Gastrocnemius medialis (tissue), 4 donors: ENCODE results near the gene REC8. TPM values are rescaled to one million over a fixed set of nuclear protein-coding genes. Genes with fewer than 3 reads are reported as not detected.
A peak's percentile ranks its signal among the peaks of the same experiment; 100 is the strongest.

Experiments used
- ATAC-seq, 2 donors: fragments of 150-250 bp; one replicate each; pipeline ENCODE4 v1.9.1; 2016
- DNase-seq, 2 donors: peaks; one replicate each; pipeline ENCODE4 v3.0.0-alpha.2; 2019
- H3K27ac ChIP-seq, 4 donors: fragments of 200-600 bp; sonication (generic); 1 replicate in 1 of 4; 2 replicates in 3 of 4; pipeline ENCODE4 v1.5.1; 2016 to 2018; ENCODE audit warnings: mild to moderate bottlenecking in 2 of 4, moderate library complexity in 1 of 4
- H3K27me3 ChIP-seq, 3 donors: fragments of 200-600 bp; sonication (generic) in 2 of 3; 1 replicate in 1 of 3; 2 replicates in 2 of 3; pipeline versions ENCODE4 v1.5.1 to v1.6.0; 2016 to 2019; ENCODE audit warnings: mild to moderate bottlenecking in 1 of 3, moderate library complexity in 1 of 3
- H3K36me3 ChIP-seq, 2 donors: fragments of 200-600 bp; sonication (generic) in 1 of 2; one replicate each; pipeline ENCODE4 v1.5.1; 2017 to 2018
- H3K4me1 ChIP-seq, 2 donors: fragments of 200-600 bp; sonication (generic) in 1 of 2; one replicate each; pipeline ENCODE4 v1.5.1; 2016 to 2017; ENCODE audit warnings: mild to moderate bottlenecking in 2 of 2
- H3K4me3 ChIP-seq, 4 donors: fragments of 200-600 bp; sonication (generic) in 3 of 4; 1 replicate in 1 of 4; 2 replicates in 3 of 4; pipeline ENCODE4 v1.5.1; 2016 to 2019; ENCODE audit warnings: mild to moderate bottlenecking in 2 of 4
- H3K9me3 ChIP-seq, 3 donors: fragments of 200-600 bp; sonication (generic) in 2 of 3; 1 replicate in 1 of 3; 2 replicates in 2 of 3; pipeline ENCODE4 v1.5.1; 2016 to 2019
- CTCF ChIP-seq, 5 experiments: fragments of 450-650 bp in 3 of 5; fragments of 200-600 bp in 2 of 5; sonication (generic) in 2 of 5; IDR thresholded peaks in 4 of 5; conservative IDR thresholded peaks in 1 of 5; 1 replicate in 4 of 5; 2 replicates in 1 of 5; pipeline ENCODE4 v1.5.1; 2016 to 2019; ENCODE audit warnings: antibody characterized with exemption in 5 of 5, mild to moderate bottlenecking in 3 of 5, moderate library complexity in 3 of 5
- POLR2A ChIP-seq, 2 donors: fragments of 450-650 bp; IDR thresholded peaks; one replicate each; pipeline ENCODE4 v1.6.1; 2017; ENCODE audit warnings: antibody characterized with exemption in 2 of 2, mild to moderate bottlenecking in 2 of 2, moderate library complexity in 2 of 2
- in situ Hi-C, 4 donors: fragments of 200-750 bp; cut with MboI; loops; one replicate each; pipeline versions ENCODE4 v1.15.0 to v1.8.0; 2017; ENCODE audit warnings: low sequenced_read_pairs in 4 of 4
- intact Hi-C: fragments of 100-400 bp; cut with DNase I; formaldehyde crosslinking; loops from one replicate; pipeline ENCODE4 v1.15.1; 2023; ENCODE audit warnings: low total_unique reads
- total RNA-seq, 4 donors: library from RNA; depleted of rRNA; stranded (reverse); fragments of >200 nt; gene quantifications; one replicate each; pipeline versions ENCODE4 v1.1.0 to v1.2.3, GENCODE V29; 2016

REC8 gene
- total RNA-seq, 4 donors from 2014 or later, result 0.27 to 3.1 (median 0.82) TPM; not detected in 1

GRCh38 chr14:24126939-24127338 lies 44.9 kb upstream of the REC8 start:
- ATAC-seq, result no peak
- peaks cover 0 to 24% of the 10 kb centered on the region in 2 donors for H3K36me3 ChIP-seq
- in situ Hi-C loops, result loop anchor here in 1 of 4 donors (25.0 kb wide), 1 partner anchor 815 kb away; the partner anchor contains the start of genes BCL2L2, PABPN1 and PPP1R3E

GRCh38 chr14:24127673-24128072 lies 44.2 kb upstream of the REC8 start:
- Histone ChIP-seq H3K27ac (peak overlapping the region in 1 of 4 donors; percentile 31), H3K27me3 (no peaks in the 10 kb centered on the region), H3K4me1 (peaks cover 25 to 28% of the 10 kb centered on the region in 2 donors), H3K36me3 (peaks cover 0 to 17% of the 10 kb centered on the region in 2 donors), H3K9me3 (no peaks in the 10 kb centered on the region), H3K4me3 (no peak overlapping the region)
- DNase-seq, result no peak
- TF ChIP-seq CTCF (IDR thresholded peaks at IDR 0.05 in 4 of 5, conservative IDR thresholded peaks at IDR 0.05 in 1 of 5) (no peak), POLR2A (IDR thresholded peaks at IDR 0.05) (no peak)
- in situ Hi-C loops (loop anchor here in 1 of 4 donors (25.0 kb wide), 1 partner anchor 815 kb away; the partner anchor contains the start of genes BCL2L2, PABPN1 and PPP1R3E), intact Hi-C loops (no loop called here)
- ATAC-seq, result no peak

More at GRCh38 chr14:24126939-24127338, 44.9 kb upstream of the REC8 start:
- H3K4me1 ChIP-seq, result peaks cover 18 to 21% of the 10 kb centered on the region in 2 donors
- H3K4me3 ChIP-seq, result no peak overlapping the region
- H3K27ac ChIP-seq, result peak overlapping the region in 1 of 4 donors; percentile 31
- DNase-seq, result no peak
- TF ChIP-seq CTCF (IDR thresholded peaks at IDR 0.05 in 4 of 5, conservative IDR thresholded peaks at IDR 0.05 in 1 of 5) (no peak), POLR2A (IDR thresholded peaks at IDR 0.05) (no peak)
- H3K27me3 ChIP-seq, result no peaks in the 10 kb centered on the region
- intact Hi-C loops, result no loop called here
- no peaks in the 10 kb centered on the region for H3K9me3 ChIP-seq

- DNase-seq, result no peak
- H3K27ac ChIP-seq, result peak overlapping the region; percentile 95 to 99 (median 98)
- H3K4me1 ChIP-seq, result peaks cover 29 to 34% of the 10 kb centered on the region in 2 donors
- H3K27me3 ChIP-seq, result no peaks in the 10 kb centered on the region
- ATAC-seq, result no peak
- H3K36me3 ChIP-seq, result no peaks in the 10 kb centered on the region
- in situ Hi-C loops, result loop anchor here in 1 of 4 donors (25.0 kb wide), 1 partner anchor 817 kb away; the partner anchor contains the start of genes BCL2L2, PABPN1 and PPP1R3E
- intact Hi-C loops, result no loop called here
- no peak for TF ChIP-seq CTCF (IDR thresholded peaks at IDR 0.05 in 4 of 5, conservative IDR thresholded peaks at IDR 0.05 in 1 of 5)
- no peak for TF ChIP-seq POLR2A (IDR thresholded peaks at IDR 0.05)
- no peaks in the 10 kb centered on the region for H3K9me3 ChIP-seq
- no peak overlapping the region for H3K4me3 ChIP-seq
Measured at GRCh38 chr14:24129410-24129998, 42.4 kb upstream of the REC8 start.

GRCh38 chr14:24130380-24130716 lies 41.5 kb upstream of the REC8 start, which contains the start of gene FITM1:
TSS of gene FITM1 (plus strand) at chr14:24130659. CDS start at chr14:24131564, 905 bp downstream.
- no peaks in the 10 kb centered on the region for H3K36me3 ChIP-seq
- DNase-seq (no peak), ATAC-seq (no peak)
- peak within 1 kb of the TSS; percentile 95 to 99 (median 98) for H3K27ac ChIP-seq
- in situ Hi-C loops (loop anchor here in 1 of 4 donors (25.0 kb wide), 1 partner anchor 818 kb away; the partner anchor contains the start of genes BCL2L2, PABPN1 and PPP1R3E), intact Hi-C loops (no loop called here)
- TF ChIP-seq CTCF (IDR thresholded peaks at IDR 0.05 in 4 of 5, conservative IDR thresholded peaks at IDR 0.05 in 1 of 5), result no peak
- TF ChIP-seq POLR2A (IDR thresholded peaks at IDR 0.05), result no peak
- H3K4me1 ChIP-seq, result peaks cover 30 to 37% of the 10 kb centered on the region in 2 donors
- no peaks in the 10 kb centered on the region for H3K27me3 ChIP-seq
- H3K4me3 ChIP-seq, result peak within 1 kb of the TSS; percentile 44 to 56 (median 48)
- no peaks in the 10 kb centered on the region for H3K9me3 ChIP-seq
